HCT116 (cell line): Measurements from ENCODE around the gene HMCN1. TPM values are rescaled to one million over a fixed set of nuclear protein-coding genes. Genes with fewer than 3 reads are reported as not detected.

ENCODE experiments used
- ATAC-seq: fragments of 200-7000 bp; cut with Tn5 transposase; 2 replicates; pipeline ENCODE4 v1.9.1; 2020; ENCODE audit warnings: mild to moderate bottlenecking, moderate library complexity
- BruUV-seq: library from RNA; stranded (reverse); fragments of 400-500 nt; replicated peaks from 2 replicates; lab custom pipeline; 2021; lab: Mats Ljungman, UMichigan
- CTCF ChIA-PET: fragments of 300-600 bp; sonication (Branson Sonifier 250); formaldehyde crosslinking; loops from one replicate; lab custom pipeline; 2021; ENCODE audit warnings: antibody characterized with exemption; lab: Charles Lee
- POLR2A ChIA-PET: fragments of 300-600, 350-600 bp; sonication (Branson Sonifier 250); formaldehyde crosslinking; loops from one replicate; lab custom pipeline; 2021; ENCODE audit warnings: antibody characterized with exemption; lab: Charles Lee
- RAD21 ChIA-PET, 2 experiments: fragments of 300-600 bp; sonication (Branson Sonifier 250); formaldehyde crosslinking; loops; one replicate each; lab custom pipeline; 2023; ENCODE audit warnings: low total read pairs in 2 of 2; ENCODE audit not compliant: uncharacterized antibody in 2 of 2, unreplicated experiment in 2 of 2, low non-redundant PET in 1 of 2; lab: Charles Lee
- DNase-seq: peaks from one replicate; pipeline ENCODE4 v3.0.0-alpha.2; 2010; ENCODE audit warnings: low read depth, low spot score
- H2AFZ ChIP-seq: fragments of 200-600 bp; shearing (Covaris generic), sonication (generic); 2 replicates; pipeline ENCODE4 v1.6.1; 2017; ENCODE audit warnings: low read depth, mixed run types, mixed read lengths, antibody characterized with exemption, low read length; ENCODE audit not compliant: poor library complexity, severe bottlenecking
- H3K27ac ChIP-seq: 2 replicates; pipeline ENCODE4 v1.5.1; 2012; ENCODE audit warnings: low read depth, low read length
- H3K27me3 ChIP-seq: fragments of 200-600 bp; sonication (generic); 2 replicates; pipeline ENCODE4 v1.6.1; 2016; ENCODE audit warnings: mixed run types, low read length, mixed read lengths; ENCODE audit not compliant: insufficient read depth
- H3K36me3 ChIP-seq, 2 experiments: fragments of 200-500 bp in 1 of 2; fragments of 200-600 bp in 1 of 2; sonication (Bioruptor generic) in 1 of 2; sonication (generic) in 1 of 2; 2 replicates each; pipeline versions ENCODE4 v1.5.1 to v1.6.1; 2014 to 2016; ENCODE audit warnings: low read length in 2 of 2, inconsistent platforms in 1 of 2, mixed read lengths in 1 of 2, mixed run types in 1 of 2; ENCODE audit not compliant: insufficient read depth in 2 of 2, control insufficient read depth in 1 of 2
- H3K4me1 ChIP-seq, 2 experiments: fragments of 200-600 bp in 1 of 2; sonication (generic) in 1 of 2; 2 replicates each; pipeline versions ENCODE4 v1.5.1 to v1.6.1; 2012 to 2017; ENCODE audit warnings: low read length in 2 of 2, inconsistent platforms in 1 of 2, mild to moderate bottlenecking in 1 of 2, mixed read lengths in 1 of 2, mixed run types in 1 of 2, moderate library complexity in 1 of 2; ENCODE audit not compliant: insufficient read depth in 2 of 2, control insufficient read depth in 1 of 2
- H3K4me2 ChIP-seq: fragments of 200-600 bp; sonication (generic); 2 replicates; pipeline ENCODE4 v1.6.1; 2017; ENCODE audit warnings: mixed run types, low read length, mixed read lengths
- H3K4me3 ChIP-seq, 2 experiments: fragments of 200-600 bp in 1 of 2; sonication (generic) in 1 of 2; replicated peaks in 1 of 2; 2 replicates each; pipeline ENCODE4 v1.5.1; 2011 to 2016; ENCODE audit warnings: low read length in 2 of 2, control low read depth in 1 of 2, low read depth in 1 of 2, mild to moderate bottlenecking in 1 of 2, mixed read lengths in 1 of 2, mixed run types in 1 of 2
- H3K79me2 ChIP-seq: fragments of 200-600 bp; sonication (generic); 2 replicates; pipeline ENCODE4 v1.6.1; 2017; ENCODE audit warnings: mild to moderate bottlenecking, mixed run types, low read length, moderate library complexity, mixed read lengths; ENCODE audit not compliant: insufficient read depth
- H3K9ac ChIP-seq: fragments of 200-600 bp; sonication (generic); 2 replicates; pipeline ENCODE4 v1.6.1; 2016; ENCODE audit warnings: low read length, mixed read lengths
- H3K9me2 ChIP-seq: fragments of 200-600 bp; sonication (generic), shearing (Covaris generic); 2 replicates; pipeline ENCODE4 v1.6.1; 2017; ENCODE audit warnings: mixed run types, mild to moderate bottlenecking, moderate library complexity; ENCODE audit not compliant: insufficient read depth
- H3K9me3 ChIP-seq, 2 experiments: fragments of 200-500 bp in 1 of 2; fragments of 200-600 bp in 1 of 2; sonication (Bioruptor generic) in 1 of 2; sonication (generic) in 1 of 2; 2 replicates each; pipeline ENCODE4 v1.6.1; 2014 to 2017; ENCODE audit warnings: low read length in 2 of 2, mixed read lengths in 2 of 2, inconsistent platforms in 1 of 2, low read depth in 1 of 2, mild to moderate bottlenecking in 1 of 2, mixed run types in 1 of 2, moderate library complexity in 1 of 2; ENCODE audit not compliant: control insufficient read depth in 1 of 2, insufficient read depth in 1 of 2
- H4K20me1 ChIP-seq: fragments of 200-600 bp; sonication (generic), shearing (Covaris generic); 2 replicates; pipeline ENCODE4 v1.6.1; 2017; ENCODE audit warnings: mixed run types, mild to moderate bottlenecking, moderate library complexity; ENCODE audit not compliant: insufficient read depth
- CTCF ChIP-seq, 3 experiments: fragments of 200-600 bp in 1 of 3; sonication (generic) in 1 of 3; IDR thresholded peaks in 2 of 3; conservative IDR thresholded peaks in 1 of 3; 2 replicates each; pipeline ENCODE4 v1.5.1; 2012 to 2017; ENCODE audit warnings: low read depth in 2 of 3, low read length in 2 of 3, antibody characterized with exemption in 1 of 3, borderline replicate concordance in 1 of 3, control low read depth in 1 of 3, mild to moderate bottlenecking in 1 of 3, mixed read lengths in 1 of 3, mixed run types in 1 of 3, moderate library complexity in 1 of 3; ENCODE audit not compliant: insufficient read depth in 1 of 3
- EGR1 ChIP-seq: IDR thresholded peaks from 2 replicates; pipeline ENCODE4 v1.6.1; 2012; ENCODE audit warnings: low read depth
- ELF1 ChIP-seq: IDR thresholded peaks from 2 replicates; pipeline ENCODE4 v1.6.1; 2012; ENCODE audit warnings: low read depth, borderline replicate concordance
- EZH2 ChIP-seq: fragments of 200-600 bp; sonication (generic); IDR thresholded peaks from 2 replicates; pipeline ENCODE4 v1.6.1; 2017; ENCODE audit warnings: antibody characterized with exemption, mixed run types
- FOSL1 ChIP-seq: IDR thresholded peaks from 2 replicates; pipeline ENCODE4 v1.6.1; 2012; ENCODE audit warnings: low read depth
- REST ChIP-seq: IDR thresholded peaks from 2 replicates; pipeline ENCODE4 v1.6.1; 2012; ENCODE audit warnings: low read depth
- SIN3A ChIP-seq: IDR thresholded peaks from 2 replicates; pipeline ENCODE4 v1.6.1; 2012; ENCODE audit warnings: low read depth
- SP1 ChIP-seq: IDR thresholded peaks from 2 replicates; pipeline ENCODE4 v1.6.1; 2012; ENCODE audit warnings: low read depth
- TCF7L2 ChIP-seq: IDR thresholded peaks from 2 replicates; pipeline ENCODE4 v1.7.0; 2011; ENCODE audit warnings: borderline replicate concordance, inconsistent platforms; ENCODE audit not compliant: insufficient read depth, insufficient read length; ENCODE audit errors: extremely low read depth
- ZFX ChIP-seq: fragments of 450-650 bp; IDR thresholded peaks from 2 replicates; pipeline ENCODE4 v1.6.1; 2017
- ZNF274 ChIP-seq: fragments of 200-500 bp; sonication (Bioruptor generic); IDR thresholded peaks from 2 replicates; pipeline ENCODE4 v1.6.1; 2014; ENCODE audit warnings: mild to moderate bottlenecking, low read depth, low read length, inconsistent platforms
- intact Hi-C: fragments of 100-400 bp; cut with micrococcal nuclease; formaldehyde crosslinking; loops from 2 replicates; pipeline ENCODE4 v1.10.0; 2022
- total RNA-seq: library from RNA; stranded (reverse); gene quantifications from one replicate; pipeline ENCODE4 v1.2.1, GENCODE V29; 2021; ENCODE audit not compliant: unreplicated experiment

Gene HMCN1
- total RNA-seq, 1 experiment from 2014 or later, result 0.59 TPM

GRCh38 chr1:185996211-185996610, 262.0 kb downstream of the HMCN1 start:
- H4K20me1 ChIP-seq, result no peaks in the 10 kb centered on the region
- ATAC-seq (no peak), DNase-seq (no peak)
- ChIA-PET CTCF (no interaction called here), RAD21 (no interaction called here), POLR2A (no interaction called here)
- no peak overlapping the region for H3K27ac ChIP-seq
- H3K9me2 ChIP-seq, result no peaks in the 10 kb centered on the region
- H3K79me2 ChIP-seq, result no peaks in the 10 kb centered on the region
- H3K4me3 ChIP-seq, result no peak overlapping the region
- no peak overlapping the region for H3K4me2 ChIP-seq
- H3K9ac ChIP-seq, result no peak overlapping the region
- H2AFZ ChIP-seq, result no peak overlapping the region
- no peaks in the 10 kb centered on the region for H3K4me1 ChIP-seq
- BruUV-seq, result no TSS peak
- TF ChIP-seq ELF1, result no peak
- TF ChIP-seq ZNF274, result no peak
- no peak for TF ChIP-seq SIN3A
- TF ChIP-seq ZFX, result no peak
- no peak for TF ChIP-seq TCF7L2
- TF ChIP-seq SP1, result no peak
- no peak for TF ChIP-seq FOSL1
- TF ChIP-seq EZH2, result no peak
- no peak for TF ChIP-seq REST
- TF ChIP-seq CTCF (IDR thresholded peaks at IDR 0.05 in 2 of 3, conservative IDR thresholded peaks at IDR 0.05 in 1 of 3; ENCODE audit: borderline replicate concordance in 1 of 3, insufficient read depth in 1 of 3, low read depth in 2 of 3, low read length in 2 of 3), result no peak
- TF ChIP-seq EGR1, result no peak
- H3K27me3 ChIP-seq, result no peaks in the 10 kb centered on the region
- intact Hi-C loops, result no loop called here
- H3K9me3 ChIP-seq, result no peaks in the 10 kb centered on the region
- H3K36me3 ChIP-seq, result no peaks in the 10 kb centered on the region
